Duodenal mucosa (tissue), 2 donors: ENCODE results near the gene KCNA4.
"Not testable (repeated sequence)": the region's sequence is repeated elsewhere in the genome, so short reads cannot be mapped to it uniquely, and the experiment has no call there.

Source experiments
- H3K27ac ChIP-seq: one replicate; pipeline ENCODE4 v1.7.0; 2013; ENCODE audit warnings: low read depth, low read length
- H3K27me3 ChIP-seq, 2 donors: one replicate each; pipeline ENCODE4 v1.7.0; 2013; ENCODE audit warnings: low read length in 2 of 2, control low read depth in 1 of 2; ENCODE audit not compliant: insufficient read depth in 2 of 2, control insufficient read depth in 1 of 2
- H3K36me3 ChIP-seq, 2 donors: one replicate each; pipeline ENCODE4 v1.7.0; 2013; ENCODE audit warnings: low read length in 2 of 2, control low read depth in 1 of 2; ENCODE audit not compliant: insufficient read depth in 2 of 2, control insufficient read depth in 1 of 2
- H3K4me1 ChIP-seq, 2 donors: one replicate each; pipeline ENCODE4 v1.7.0; 2013; ENCODE audit warnings: low read length in 2 of 2, control low read depth in 1 of 2; ENCODE audit not compliant: insufficient read depth in 2 of 2, control insufficient read depth in 1 of 2
- H3K4me3 ChIP-seq, 2 donors: one replicate each; pipeline ENCODE4 v1.7.0; 2013; ENCODE audit warnings: low read length in 2 of 2, low read depth in 1 of 2
- H3K9ac ChIP-seq, 2 donors: one replicate each; pipeline ENCODE4 v1.7.0; 2013; ENCODE audit warnings: low read length in 2 of 2, low read depth in 1 of 2
- H3K9me3 ChIP-seq, 2 donors: one replicate each; pipeline ENCODE4 v1.7.0; 2013; ENCODE audit warnings: low read length in 2 of 2, control low read depth in 1 of 2; ENCODE audit not compliant: control insufficient read depth in 1 of 2

Gene KCNA4

GRCh38 chr11:30016588-30017363 lies at the start of gene KCNA4:
Gene KCNA4 (minus strand): TSS chr11:30017030. CDS start chr11:30012678, 4,352 bp downstream.
- H3K4me3 ChIP-seq, result peak within 1 kb of the TSS in 1 of 2 donors; percentile 7
- H3K27ac ChIP-seq, result no peak within 1 kb of the TSS
- H3K9me3 ChIP-seq, result peaks cover 0 to 4% of the 10 kb centered on the region in 2 donors
- H3K36me3 ChIP-seq, result no peaks in the 10 kb centered on the region
- no peak within 1 kb of the TSS for H3K9ac ChIP-seq
- H3K27me3 ChIP-seq, result peaks cover 8 to 27% of the 10 kb centered on the region in 2 donors
- H3K4me1 ChIP-seq, result no peaks in the 10 kb centered on the region

- no peaks in the 10 kb centered on the region for H3K27me3 ChIP-seq
- peaks cover 6 to 10% of the 10 kb centered on the region in 2 donors for H3K9me3 ChIP-seq
- no peak overlapping the region for H3K27ac ChIP-seq
- no peaks in the 10 kb centered on the region for H3K4me1 ChIP-seq
- no peak overlapping the region for H3K4me3 ChIP-seq
- no peaks in the 10 kb centered on the region for H3K36me3 ChIP-seq
- no peak overlapping the region for H3K9ac ChIP-seq
These were observed 45.3 kb upstream of the KCNA4 start for GRCh38 chr11:30062103-30062502.

GRCh38 chr11:30059172-30059815 lies 42.5 kb upstream of the KCNA4 start:
- peaks cover 4 to 10% of the 10 kb centered on the region in 2 donors for H3K9me3 ChIP-seq
- no peaks in the 10 kb centered on the region for H3K36me3 ChIP-seq
- H3K4me3 ChIP-seq, result no peak overlapping the region
- no peak overlapping the region for H3K9ac ChIP-seq
- no peaks in the 10 kb centered on the region for H3K27me3 ChIP-seq
- no peaks in the 10 kb centered on the region for H3K4me1 ChIP-seq
- H3K27ac ChIP-seq, result no peak overlapping the region

- H3K4me3 ChIP-seq, result no peak overlapping the region
These were observed 32.4 kb upstream of the KCNA4 start for GRCh38 chr11:30049214-30049613.

GRCh38 chr11:30046578-30046945 lies 29.7 kb upstream of the KCNA4 start:
- Histone ChIP-seq H3K4me3 (no peak overlapping the region), H3K4me1 (no peaks in the 10 kb centered on the region), H3K27ac (no peak overlapping the region), H3K27me3 (no peaks in the 10 kb centered on the region), H3K9ac (no peak overlapping the region), H3K9me3 (peaks cover 0 to 4% of the 10 kb centered on the region in 2 donors), H3K36me3 (no peaks in the 10 kb centered on the region)

More at GRCh38 chr11:30049214-30049613, 32.4 kb upstream of the KCNA4 start:
- Histone ChIP-seq H3K9ac (no peak overlapping the region), H3K36me3 (no peaks in the 10 kb centered on the region), H3K27me3 (no peaks in the 10 kb centered on the region), H3K27ac (no peak overlapping the region), H3K9me3 (peaks cover 0 to 4% of the 10 kb centered on the region in 2 donors), H3K4me1 (no peaks in the 10 kb centered on the region)

- no peak overlapping the region for H3K9ac ChIP-seq
- H3K27me3 ChIP-seq, result no peaks in the 10 kb centered on the region
- no peaks in the 10 kb centered on the region for H3K4me1 ChIP-seq
- H3K36me3 ChIP-seq, result no peaks in the 10 kb centered on the region
- H3K9me3 ChIP-seq, result peaks cover 0 to 4% of the 10 kb centered on the region in 2 donors
- no peak overlapping the region for H3K27ac ChIP-seq
- no peak overlapping the region for H3K4me3 ChIP-seq
These were observed 29.2 kb upstream of the KCNA4 start for GRCh38 chr11:30045921-30046577.

- Histone ChIP-seq H3K27ac (no peak overlapping the region), H3K4me3 (no peak overlapping the region), H3K27me3 (no peaks in the 10 kb centered on the region), H3K36me3 (no peaks in the 10 kb centered on the region), H3K9me3 (peaks cover 0 to 4% of the 10 kb centered on the region in 2 donors), H3K4me1 (no peaks in the 10 kb centered on the region), H3K9ac (no peak overlapping the region)
These were observed 28.3 kb upstream of the KCNA4 start for GRCh38 chr11:30045144-30045543.

- Histone ChIP-seq H3K27ac (no peak overlapping the region), H3K36me3 (no peaks in the 10 kb centered on the region), H3K4me1 (no peaks in the 10 kb centered on the region), H3K9me3 (peaks cover 0 to 2% of the 10 kb centered on the region in 2 donors), H3K9ac (no peak overlapping the region), H3K27me3 (no peaks in the 10 kb centered on the region), H3K4me3 (no peak overlapping the region)
These were observed 24.3 kb upstream of the KCNA4 start for GRCh38 chr11:30041171-30041570.

GRCh38 chr11:30034746-30035145 lies 17.9 kb upstream of the KCNA4 start:
- H3K4me1 ChIP-seq, H3K9ac ChIP-seq, H3K36me3 ChIP-seq, H3K27ac ChIP-seq, H3K4me3 ChIP-seq, H3K27me3 ChIP-seq, H3K9me3 ChIP-seq: not testable (repeated sequence)

GRCh38 chr11:30034166-30034565 lies 17.3 kb upstream of the KCNA4 start:
- H3K9ac ChIP-seq, H3K4me3 ChIP-seq, H3K27ac ChIP-seq, H3K4me1 ChIP-seq, H3K9me3 ChIP-seq, H3K36me3 ChIP-seq, H3K27me3 ChIP-seq: not testable (repeated sequence)
